Stimulated activated CD8-positive, alpha-beta memory T cell treated with anti-CD3 and anti-CD28 coated beads, Interleukin-4, amount 100 ng/mL, for 48 hours (primary cell): Measurements from ENCODE around the gene ADAMTS10.
"Not testable (repeated sequence)": the region's sequence is repeated elsewhere in the genome, so short reads cannot be mapped to it uniquely, and the experiment has no call there.

Experiments used
- DNase-seq: peaks from one replicate; pipeline ENCODE4 v3.0.0-alpha.2; 2020

Gene ADAMTS10

GRCh38 chr19:8592231-8593009, 18.1 kb downstream of the ADAMTS10 start:
- peak; percentile 99 for DNase-seq

DNA sequence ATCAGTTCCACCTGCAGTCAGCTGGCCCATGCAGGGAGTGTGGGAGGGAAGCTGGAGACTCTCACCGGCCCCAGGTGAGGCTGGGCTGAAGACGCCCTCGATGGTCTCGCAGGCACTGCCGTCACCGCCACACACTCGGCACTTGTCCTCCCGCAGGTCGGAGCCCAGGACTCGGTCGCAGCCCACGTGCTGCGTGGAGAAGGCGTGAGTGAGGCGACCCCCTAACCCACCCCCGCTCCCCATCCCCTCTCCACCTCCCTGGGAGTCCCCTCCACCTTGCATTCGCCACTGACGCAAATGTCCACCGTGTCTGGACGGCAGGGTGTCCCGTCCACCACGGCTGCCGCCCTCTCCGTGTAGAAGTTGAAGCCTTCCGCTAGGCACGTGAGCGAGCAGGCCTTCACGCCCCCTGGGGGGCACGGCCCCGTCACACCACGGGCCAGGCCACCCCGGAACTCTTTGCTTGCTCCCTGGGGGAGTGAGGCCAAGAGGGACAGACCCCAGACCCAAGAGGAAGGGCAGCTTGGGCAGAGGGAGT, 21.3 kb downstream of the ADAMTS10 start:
- DNase-seq = no peak

DNA sequence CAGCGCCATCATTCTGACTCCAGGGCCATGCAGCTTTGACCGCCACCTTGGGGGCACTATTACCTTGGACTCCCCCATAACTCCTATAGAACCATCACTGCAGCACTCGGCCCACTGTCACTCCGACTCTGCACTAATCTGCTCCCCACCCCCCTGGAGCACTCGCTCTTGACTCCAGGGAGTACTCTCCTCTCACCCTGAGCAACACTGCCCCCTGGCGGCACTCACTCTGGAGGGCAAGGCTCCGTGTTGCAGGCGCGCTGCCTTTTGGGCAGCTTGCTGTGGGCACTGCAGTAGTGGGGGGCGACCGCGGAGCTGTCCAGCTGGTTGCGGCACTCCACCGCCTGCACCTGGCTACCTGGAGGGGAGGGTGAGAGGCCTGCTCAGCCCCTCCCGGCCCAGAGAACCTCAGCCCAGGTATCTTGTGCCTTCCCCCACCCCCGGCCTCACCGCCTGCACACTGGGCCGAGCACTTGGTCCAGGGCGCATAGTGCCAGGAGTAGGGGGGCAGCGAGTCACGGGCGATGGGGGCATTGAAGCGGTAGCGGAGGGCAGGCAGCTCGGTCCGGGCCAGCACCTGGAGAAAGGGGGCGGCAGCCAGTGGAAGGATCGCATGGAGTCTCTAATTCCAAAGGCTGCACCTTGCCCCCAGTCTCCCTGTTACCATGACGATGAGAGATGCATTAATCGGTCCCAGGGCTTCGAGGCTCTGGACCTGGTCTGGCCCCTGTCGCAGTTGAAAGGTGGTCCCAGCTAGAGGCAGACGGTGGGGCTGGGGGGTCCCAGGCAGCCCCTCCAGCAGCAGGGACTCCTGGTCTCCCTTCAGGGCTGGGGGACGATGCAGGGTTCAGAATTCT, 24.4 kb downstream of the ADAMTS10 start:
- peak; percentile 85 for DNase-seq

DNA sequence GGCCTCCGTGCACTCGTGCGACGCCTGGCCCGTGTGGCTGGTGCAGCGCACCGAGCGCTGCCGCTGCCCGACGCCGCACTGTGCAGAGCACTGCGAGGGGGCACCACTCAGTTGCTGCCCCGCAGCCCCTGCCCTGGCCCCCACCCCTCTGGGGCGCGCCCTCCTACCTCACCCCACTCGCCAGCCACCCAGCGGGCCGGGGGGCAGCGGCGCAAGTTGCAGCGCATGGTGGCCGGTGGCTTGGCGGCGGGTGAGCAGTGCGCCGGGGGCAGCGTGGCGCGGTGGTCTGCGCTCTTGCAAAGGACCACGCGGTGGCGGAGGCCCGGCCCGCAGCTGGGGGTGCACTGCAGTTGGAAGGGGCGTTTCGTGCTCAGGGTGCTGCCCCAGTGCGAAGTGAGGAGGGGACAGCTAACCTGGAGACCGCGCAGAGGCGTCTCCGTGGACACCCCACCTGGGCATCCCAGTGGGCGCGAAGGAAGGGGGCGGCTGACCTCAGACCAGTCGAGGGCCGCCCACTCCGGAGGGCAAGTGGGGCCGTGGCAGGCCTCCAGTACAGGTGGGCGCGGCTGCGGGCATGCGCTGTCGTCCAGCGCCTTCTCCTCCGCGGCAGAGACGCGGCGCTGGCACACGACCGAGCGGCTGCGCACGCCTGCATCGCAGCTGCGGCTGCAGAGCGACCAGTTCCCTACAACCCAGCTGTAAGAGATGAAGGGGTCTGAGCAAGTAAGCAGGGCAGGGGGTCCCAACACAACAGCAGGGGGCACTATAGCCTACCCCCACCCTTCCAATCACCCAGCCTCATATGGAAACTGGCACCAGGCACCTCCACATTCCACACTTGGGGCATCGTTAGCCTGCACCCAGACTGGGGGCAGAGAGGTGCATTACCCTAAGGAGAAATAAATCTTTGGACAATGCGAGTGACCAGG, 25.3 kb downstream of the ADAMTS10 start:
- no peak for DNase-seq

DNA sequence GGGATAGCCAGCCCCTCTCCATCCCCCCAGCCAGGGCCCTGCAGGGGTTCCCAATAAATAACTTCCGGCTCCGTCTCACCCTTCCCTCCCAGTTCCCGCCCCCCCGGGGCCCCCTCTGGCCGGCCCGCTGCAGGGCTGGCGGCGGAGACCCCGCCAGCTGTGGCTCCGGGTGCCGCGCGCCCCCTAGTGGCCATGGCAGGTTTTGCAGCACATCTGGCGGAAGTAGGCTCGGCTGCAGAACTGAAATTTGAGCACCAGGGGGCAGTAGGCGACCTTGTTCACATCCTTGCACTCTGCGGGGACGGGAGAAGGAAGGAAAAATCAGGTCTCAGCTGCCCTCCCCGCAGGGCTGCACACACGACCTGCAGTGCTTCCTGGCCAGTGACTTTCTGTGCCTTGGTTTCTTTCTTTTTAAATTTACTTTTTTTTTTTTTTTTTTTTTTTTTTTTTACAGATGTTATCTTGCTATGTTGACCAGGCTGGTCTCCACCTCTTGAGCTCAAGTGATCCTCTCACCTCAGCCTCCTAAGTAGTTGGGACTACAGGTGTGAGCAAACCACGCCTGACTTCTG, 29.7 kb downstream of the ADAMTS10 start:
- peak; percentile 94 for DNase-seq

DNA sequence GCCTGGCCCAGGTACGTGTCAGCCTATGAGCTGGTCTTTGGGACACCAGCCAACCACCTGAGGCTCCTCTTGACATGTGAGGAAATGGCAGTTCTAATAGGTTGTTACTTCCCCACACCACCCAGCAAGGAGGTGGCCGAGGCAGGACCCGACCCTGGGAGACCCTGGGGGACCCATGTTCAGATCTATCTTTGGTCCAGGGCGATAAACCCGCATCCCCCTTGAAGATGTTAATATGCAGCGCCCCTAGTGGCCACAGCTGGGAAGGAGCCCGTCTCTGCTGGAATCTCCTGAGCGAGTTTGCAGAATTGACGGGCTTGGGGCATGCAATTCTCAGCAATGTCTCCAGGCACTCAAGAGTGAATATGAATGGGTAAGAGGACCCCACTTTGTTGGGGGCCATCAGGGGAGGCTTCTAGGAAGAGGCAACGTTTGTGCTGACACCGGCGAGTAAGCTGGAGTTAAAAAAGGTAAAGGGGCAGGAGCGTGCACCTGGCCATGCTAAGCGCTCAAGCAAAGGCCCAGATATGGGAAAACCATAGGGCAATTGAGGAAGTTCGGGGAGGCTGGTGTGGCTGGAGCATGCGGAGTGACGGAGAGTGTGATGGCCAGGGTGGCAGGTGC, 31.8 kb downstream of the ADAMTS10 start:
- DNase-seq = peak; percentile 93

DNA sequence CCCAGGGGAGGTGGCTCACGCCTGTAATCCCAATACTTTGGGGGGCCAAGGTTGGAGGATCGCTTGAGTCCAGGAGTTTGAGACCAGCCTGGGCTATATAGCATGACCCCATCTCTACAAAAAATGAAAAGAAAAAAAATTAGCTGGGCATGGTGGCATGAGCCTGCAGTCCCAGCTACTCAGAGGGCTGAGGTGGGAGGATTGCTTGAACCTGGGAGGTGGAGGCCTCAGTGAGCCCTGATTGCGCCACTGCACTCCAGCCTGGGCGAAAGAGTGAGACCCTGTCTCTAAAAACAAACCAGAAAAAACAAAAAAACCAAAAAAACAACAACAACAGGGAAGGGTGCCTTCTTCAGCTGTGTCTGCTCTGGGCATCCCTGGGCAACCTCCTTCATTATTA, 32.8 kb downstream of the ADAMTS10 start:
- no peak for DNase-seq

DNA sequence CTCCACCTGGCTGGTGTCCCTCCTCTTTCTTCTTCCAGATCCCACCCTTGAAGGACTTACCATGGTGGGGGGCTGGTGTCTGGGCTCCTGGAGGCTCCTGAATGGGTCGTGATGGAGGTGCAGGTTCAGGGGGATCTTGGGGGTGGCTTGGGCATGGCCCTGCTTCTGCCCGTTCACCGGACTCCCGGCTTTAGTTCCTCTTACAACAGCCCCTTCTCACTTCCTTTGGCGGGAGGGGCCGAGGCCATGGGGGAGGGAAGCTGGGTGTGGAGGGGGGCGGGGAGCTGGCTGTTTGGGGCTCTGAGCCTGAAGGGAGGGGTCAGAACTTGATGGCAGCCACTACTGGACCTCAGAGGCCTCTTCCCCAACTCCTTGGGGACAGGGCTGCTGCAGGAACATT, 33.3 kb downstream of the ADAMTS10 start, which contains the start of gene MYO1F:
Gene MYO1F (minus strand): TSS at position 196 of the 400 bp plus-strand sequence. CDS start 133 bp downstream, at position 63.
- no peak for DNase-seq

DNA sequence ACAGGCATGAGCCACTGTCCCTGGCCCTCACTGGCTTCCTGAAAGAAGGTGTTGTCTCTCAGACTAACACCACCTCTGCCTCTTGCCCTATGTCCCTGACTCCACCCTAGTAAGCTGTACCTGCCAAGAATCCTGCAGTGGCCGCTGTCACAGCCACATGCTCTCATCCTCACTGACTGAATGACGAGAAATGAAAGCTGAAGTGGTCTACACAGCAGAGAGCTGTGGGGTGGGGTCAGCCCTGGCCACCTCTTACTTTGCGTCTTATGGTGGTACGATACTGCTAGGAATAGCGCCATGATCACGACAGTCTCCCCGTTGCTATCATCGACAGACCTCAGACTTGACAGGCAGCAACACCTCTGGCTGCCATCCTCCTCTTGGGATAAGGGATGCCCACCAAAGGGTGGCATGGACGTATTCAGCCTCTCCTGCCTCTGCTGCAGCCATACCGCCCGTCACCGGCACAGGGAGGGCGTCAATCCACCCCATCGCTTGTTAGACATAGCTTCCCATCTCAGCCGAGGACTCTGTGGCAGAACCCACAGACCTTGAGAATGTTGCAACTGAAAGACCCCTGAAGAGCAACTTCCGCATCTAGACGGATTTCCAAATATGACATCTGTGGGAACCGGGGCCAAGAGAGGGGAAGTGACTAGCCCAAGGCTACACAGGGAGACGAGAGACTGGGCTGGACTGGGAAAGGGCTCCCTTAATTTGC, 34.1 kb downstream of the ADAMTS10 start:
- DNase-seq = peak; percentile 42

GRCh38 chr19:8575467-8575997, 35.0 kb downstream of the ADAMTS10 start:
- DNase-seq = peak; percentile 62

GRCh38 chr19:8574619-8574922, 35.9 kb downstream of the ADAMTS10 start:
- not testable (repeated sequence) for DNase-seq

- DNase-seq = no peak
Measured at GRCh38 chr19:8573316-8573715, 37.2 kb downstream of the ADAMTS10 start.

DNA sequence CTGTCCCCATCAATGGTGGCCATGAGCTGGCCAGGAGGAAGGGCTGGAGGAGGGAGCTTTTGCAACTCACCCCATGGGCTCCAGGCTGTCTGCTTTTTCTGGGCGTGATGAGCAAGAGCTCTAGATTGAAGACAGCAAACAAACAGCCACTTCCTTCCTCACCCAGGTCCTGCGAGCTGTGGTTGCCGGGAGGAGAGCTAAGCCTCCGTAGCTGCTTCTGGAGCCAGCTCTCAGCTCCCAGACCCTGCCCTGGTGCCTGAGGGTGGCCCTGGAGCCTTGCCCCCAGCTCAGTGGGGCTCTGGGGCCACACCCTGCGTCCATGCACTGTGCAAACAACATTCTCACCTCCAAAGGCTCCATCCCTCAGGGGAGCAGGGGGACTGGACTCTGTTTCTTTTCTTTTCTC, 39.5 kb downstream of the ADAMTS10 start:
- peak; percentile 59 for DNase-seq

- DNase-seq = peak; percentile 77
Measured at GRCh38 chr19:8569066-8569771, 41.3 kb downstream of the ADAMTS10 start.

DNA sequence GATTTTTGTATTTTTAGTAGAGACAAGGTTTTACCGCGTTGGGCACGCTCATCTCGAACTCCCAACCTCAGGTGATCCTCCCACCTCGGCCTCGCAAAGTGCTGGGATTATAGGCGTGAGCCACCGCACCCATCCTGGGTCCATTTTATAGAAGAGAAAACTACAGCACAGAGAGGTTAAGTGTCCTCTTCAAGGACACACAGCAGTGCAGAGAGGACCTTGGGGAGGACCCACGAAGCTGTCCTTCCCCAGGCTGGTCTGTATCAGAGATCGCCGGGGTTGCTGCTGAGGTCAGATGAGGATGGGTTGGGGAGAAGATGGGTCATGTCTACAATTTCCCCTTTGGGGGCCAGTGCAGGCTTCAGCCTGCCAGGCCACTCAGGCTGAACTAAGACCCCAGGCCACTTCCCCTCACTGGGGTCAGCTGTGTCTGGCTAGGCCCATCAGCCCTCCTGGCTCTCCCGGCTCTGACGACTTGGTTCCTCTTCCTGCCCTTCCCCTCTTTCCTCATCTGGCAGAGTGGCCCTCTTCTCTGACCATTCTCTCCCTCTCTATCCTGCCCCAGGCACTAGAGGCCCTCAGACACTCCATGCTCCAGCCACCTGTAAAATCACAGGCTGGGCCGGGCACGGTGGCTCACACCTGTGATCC, 42.9 kb downstream of the ADAMTS10 start:
- DNase-seq = no peak

- no peak for DNase-seq
Measured at GRCh38 chr19:8566855-8567254, 43.7 kb downstream of the ADAMTS10 start.

GRCh38 chr19:8564866-8565265, 45.6 kb downstream of the ADAMTS10 start:
- DNase-seq = not testable (repeated sequence)

DNA sequence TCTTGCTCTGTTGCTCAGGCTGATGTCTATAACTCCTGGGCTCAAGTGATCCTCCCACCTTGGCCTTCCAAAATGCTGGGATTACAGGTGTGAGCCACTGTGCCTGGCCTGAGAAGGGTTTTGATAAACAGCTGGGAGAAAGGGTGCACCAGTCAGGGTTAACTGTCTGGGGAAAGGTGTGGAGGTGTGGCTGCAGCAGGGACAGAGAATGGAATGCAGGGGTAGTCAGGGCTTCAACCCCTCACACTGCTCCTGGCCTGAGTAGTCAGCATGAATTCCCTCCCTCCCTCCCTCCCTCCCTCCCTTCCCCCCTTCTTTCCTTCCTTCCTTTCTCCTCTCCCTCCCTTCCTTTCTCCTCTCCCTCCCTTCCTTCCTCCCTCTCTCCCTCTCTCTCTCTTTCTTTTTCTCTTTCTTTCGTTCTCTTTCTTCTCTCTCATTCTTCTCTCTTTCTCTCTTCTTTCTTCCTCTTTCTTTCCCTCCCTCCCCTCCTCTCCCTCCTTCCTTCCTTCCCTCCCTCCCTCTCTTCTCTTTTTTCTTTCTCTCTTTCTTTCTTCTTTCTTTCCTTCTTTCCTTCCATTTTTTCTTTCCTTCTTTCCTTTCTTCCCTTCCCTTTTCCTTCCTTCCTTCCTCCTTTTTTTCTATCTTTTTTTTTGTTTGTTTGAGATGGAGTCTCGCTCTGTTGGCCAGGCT, 49.3 kb downstream of the ADAMTS10 start:
- no peak for DNase-seq

DNA sequence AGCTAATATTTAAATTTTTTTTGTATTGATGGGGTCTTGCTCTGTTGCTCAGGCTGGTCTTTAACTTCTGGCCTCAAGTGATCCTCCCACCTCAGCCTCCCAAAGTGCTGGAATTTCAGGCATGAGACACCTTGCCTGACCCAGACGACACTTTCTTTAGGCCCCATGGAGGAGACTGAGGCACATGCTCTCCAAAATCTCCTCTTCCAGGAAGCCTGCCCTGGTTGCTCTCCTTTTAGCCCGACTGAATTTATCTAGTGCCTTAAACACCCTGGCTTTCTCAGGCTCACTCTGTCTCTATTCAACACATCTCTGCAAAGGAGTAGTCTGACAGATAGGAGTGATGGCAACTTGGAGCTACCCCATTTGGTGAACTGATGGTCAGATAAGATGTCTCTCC, 52.2 kb downstream of the ADAMTS10 start:
- no peak for DNase-seq
